ENCODE data around the gene DACT2. TPM values are rescaled to one million over a fixed set of nuclear protein-coding genes. Genes with fewer than 3 reads are reported as not detected.

The DACT2 gene
- total RNA-seq, 6 experiments from 2014 or later = not detected

GRCh38 chr6:168305863-168306262 is 13.7 kb downstream of the DACT2 start:
- Mint-ChIP-seq H3K27me3 (ENCODE audit: insufficient read depth) (no peaks in the 10 kb centered on the region), H3K9me3 (peaks cover 56% of the 10 kb centered on the region), H3K4me3 (no peak overlapping the region), H3K27ac (no peak overlapping the region), H3K36me3 (ENCODE audit: low read depth) (0 out of 2 replicates have a peak, but pooled peaks cover 4% of the 10 kb centered on the region), H3K4me1 (ENCODE audit: low read depth) (no peaks in the 10 kb centered on the region)
- TF ChIP-seq, protein P1, sequence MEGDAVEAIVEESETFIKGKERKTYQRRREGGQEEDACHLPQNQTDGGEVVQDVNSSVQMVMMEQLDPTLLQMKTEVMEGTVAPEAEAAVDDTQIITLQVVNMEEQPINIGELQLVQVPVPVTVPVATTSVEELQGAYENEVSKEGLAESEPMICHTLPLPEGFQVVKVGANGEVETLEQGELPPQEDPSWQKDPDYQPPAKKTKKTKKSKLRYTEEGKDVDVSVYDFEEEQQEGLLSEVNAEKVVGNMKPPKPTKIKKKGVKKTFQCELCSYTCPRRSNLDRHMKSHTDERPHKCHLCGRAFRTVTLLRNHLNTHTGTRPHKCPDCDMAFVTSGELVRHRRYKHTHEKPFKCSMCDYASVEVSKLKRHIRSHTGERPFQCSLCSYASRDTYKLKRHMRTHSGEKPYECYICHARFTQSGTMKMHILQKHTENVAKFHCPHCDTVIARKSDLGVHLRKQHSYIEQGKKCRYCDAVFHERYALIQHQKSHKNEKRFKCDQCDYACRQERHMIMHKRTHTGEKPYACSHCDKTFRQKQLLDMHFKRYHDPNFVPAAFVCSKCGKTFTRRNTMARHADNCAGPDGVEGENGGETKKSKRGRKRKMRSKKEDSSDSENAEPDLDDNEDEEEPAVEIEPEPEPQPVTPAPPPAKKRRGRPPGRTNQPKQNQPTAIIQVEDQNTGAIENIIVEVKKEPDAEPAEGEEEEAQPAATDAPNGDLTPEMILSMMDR (IDR thresholded peaks at IDR 0.05) = no peak
- DNase-seq = no peak

GRCh38 chr6:168305096-168305749 is 14.4 kb downstream of the DACT2 start:
- TF ChIP-seq, protein P1 (IDR thresholded peaks at IDR 0.05) = no peak
- H3K4me3 Mint-ChIP-seq = no peak overlapping the region

GRCh38 chr6:168304752-168305015 is 14.9 kb downstream of the DACT2 start:
- Mint-ChIP-seq H3K4me3 (no peak overlapping the region), H3K27me3 (ENCODE audit: insufficient read depth) (no peaks in the 10 kb centered on the region), H3K4me1 (ENCODE audit: low read depth) (no peaks in the 10 kb centered on the region), H3K27ac (no peak overlapping the region), H3K9me3 (peaks cover 57% of the 10 kb centered on the region), H3K36me3 (ENCODE audit: low read depth) (0 out of 2 replicates have a peak, but pooled peaks cover 4% of the 10 kb centered on the region)
- DNase-seq = no peak
- TF ChIP-seq, protein P1 (IDR thresholded peaks at IDR 0.05) = no peak

More at GRCh38 chr6:168305096-168305749, 14.4 kb downstream of the DACT2 start:
- Mint-ChIP-seq H3K27me3 (ENCODE audit: insufficient read depth) (no peaks in the 10 kb centered on the region), H3K9me3 (peaks cover 53% of the 10 kb centered on the region), H3K36me3 (ENCODE audit: low read depth) (0 out of 2 replicates have a peak, but pooled peaks cover 4% of the 10 kb centered on the region), H3K27ac (no peak overlapping the region), H3K4me1 (ENCODE audit: low read depth) (no peaks in the 10 kb centered on the region)
- no peak for DNase-seq

GRCh38 chr6:168303982-168304751 is 15.4 kb downstream of the DACT2 start:
- TF ChIP-seq, protein P1 (IDR thresholded peaks at IDR 0.05) = no peak
- Mint-ChIP-seq H3K4me1 (ENCODE audit: low read depth) (no peaks in the 10 kb centered on the region), H3K9me3 (peaks cover 53% of the 10 kb centered on the region), H3K27ac (no peak overlapping the region), H3K4me3 (no peak overlapping the region), H3K27me3 (ENCODE audit: insufficient read depth) (no peaks in the 10 kb centered on the region), H3K36me3 (ENCODE audit: low read depth) (0 out of 2 replicates have a peak, but pooled peaks cover 4% of the 10 kb centered on the region)
- DNase-seq = no peak

GRCh38 chr6:168302534-168302933 is 17.0 kb downstream of the DACT2 start:
- Mint-ChIP-seq H3K27me3 (ENCODE audit: insufficient read depth) (no peaks in the 10 kb centered on the region), H3K9me3 (peaks cover 51% of the 10 kb centered on the region), H3K4me1 (ENCODE audit: low read depth) (no peaks in the 10 kb centered on the region), H3K36me3 (ENCODE audit: low read depth) (0 out of 2 replicates have a peak, but pooled peaks cover 3% of the 10 kb centered on the region), H3K4me3 (no peak overlapping the region), H3K27ac (no peak overlapping the region)
- no peak for DNase-seq
- TF ChIP-seq, protein P1 (IDR thresholded peaks at IDR 0.05) = no peak

Data from HFFc6 (cell line).